Activated T-cell treated with anti-CD3 and anti-CD28 coated beads, Interleukin-2, amount 50 U/mL, for 4 hours (primary cell): ENCODE measurements around the gene EGR1. TPM values are rescaled to one million over a fixed set of nuclear protein-coding genes. Genes with fewer than 3 reads are reported as not detected.
"Not testable (repeated sequence)": the region's sequence is repeated elsewhere in the genome, so short reads cannot be mapped to it uniquely, and the experiment has no call there.

Experiments
- ATAC-seq, 2 donors: fragments of 200-7000 bp; cut with Tn5 transposase; one replicate each; pipeline ENCODE4 v1.10.0; 2021
- DNase-seq: peaks from one replicate; pipeline ENCODE4 v3.0.0-alpha.2; 2020
- H3K27me3 Mint-ChIP-seq: one replicate; pipeline ENCODE4 v1.8.0; 2021; ENCODE audit warnings: low read depth, mixed read lengths
- H3K36me3 Mint-ChIP-seq: one replicate; pipeline ENCODE4 v1.8.0; 2022; ENCODE audit warnings: mixed read lengths; ENCODE audit not compliant: insufficient read depth
- H3K4me1 Mint-ChIP-seq: one replicate; pipeline ENCODE4 v1.8.0; 2021; ENCODE audit warnings: low read depth, mixed read lengths
- H3K4me3 Mint-ChIP-seq: one replicate; pipeline ENCODE4 v1.8.0; 2021; ENCODE audit warnings: mild to moderate bottlenecking, moderate library complexity, mixed read lengths
- H3K9me3 Mint-ChIP-seq: one replicate; pipeline ENCODE4 v1.8.0; 2021; ENCODE audit warnings: mixed read lengths
- total RNA-seq, 3 donors: library from RNA; stranded (reverse); gene quantifications; one replicate each; pipeline ENCODE4 v1.2.1, GENCODE V29; 2021

EGR1 gene
- total RNA-seq, 3 donors from 2014 or later = 18.9 to 26.4 (median 20.0) TPM

DNA sequence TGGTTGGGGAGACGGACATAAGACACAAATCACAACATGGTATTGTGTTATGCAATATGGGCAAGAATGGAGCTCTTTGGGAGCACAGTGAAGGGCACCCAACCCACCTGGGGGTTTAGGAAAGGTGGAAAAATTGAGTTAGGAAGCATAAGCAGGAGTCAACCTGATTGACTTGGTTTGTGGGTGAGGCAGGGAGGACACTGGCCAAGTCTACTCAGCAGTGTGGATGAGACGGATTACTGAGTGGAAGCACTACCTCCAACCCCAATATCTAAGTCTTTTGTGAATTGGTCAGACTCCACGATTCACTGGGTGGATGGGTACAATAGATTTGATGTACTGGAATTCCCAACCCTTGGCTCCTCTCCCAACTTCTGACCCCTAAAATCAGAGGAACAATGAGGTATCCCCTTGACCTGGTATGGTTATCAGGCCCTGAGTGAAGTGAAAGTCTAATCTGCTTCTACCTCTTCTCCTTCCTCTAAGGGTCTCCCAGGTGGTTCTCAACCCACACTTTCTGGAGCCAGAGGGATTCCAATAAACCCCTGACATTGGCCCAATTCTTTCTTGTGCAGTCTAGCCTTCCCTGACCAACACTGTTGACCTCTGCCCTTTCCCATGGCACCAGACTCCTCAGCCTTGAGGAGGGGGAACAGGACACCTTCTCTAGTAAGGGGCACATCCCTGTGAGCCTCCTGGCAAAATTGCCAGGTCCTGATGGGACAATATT is 5.2 kb downstream of the EGR1 start:
- DNase-seq (no peak), ATAC-seq (no peak)
- Mint-ChIP-seq H3K9me3 (no peaks in the 10 kb centered on the region), H3K36me3 (peaks cover 21% of the 10 kb centered on the region), H3K27me3 (peaks cover 4% of the 10 kb centered on the region), H3K4me1 (peaks cover 23% of the 10 kb centered on the region), H3K4me3 (no peak overlapping the region)

GRCh38 chr5:138471052-138471361 is 5.7 kb downstream of the EGR1 start:
- Mint-ChIP-seq H3K36me3 (peaks cover 21% of the 10 kb centered on the region), H3K9me3 (no peaks in the 10 kb centered on the region), H3K4me1 (peaks cover 23% of the 10 kb centered on the region), H3K27me3 (peaks cover 4% of the 10 kb centered on the region), H3K4me3 (no peak overlapping the region)
- no peak for ATAC-seq
- no peak for DNase-seq

DNA sequence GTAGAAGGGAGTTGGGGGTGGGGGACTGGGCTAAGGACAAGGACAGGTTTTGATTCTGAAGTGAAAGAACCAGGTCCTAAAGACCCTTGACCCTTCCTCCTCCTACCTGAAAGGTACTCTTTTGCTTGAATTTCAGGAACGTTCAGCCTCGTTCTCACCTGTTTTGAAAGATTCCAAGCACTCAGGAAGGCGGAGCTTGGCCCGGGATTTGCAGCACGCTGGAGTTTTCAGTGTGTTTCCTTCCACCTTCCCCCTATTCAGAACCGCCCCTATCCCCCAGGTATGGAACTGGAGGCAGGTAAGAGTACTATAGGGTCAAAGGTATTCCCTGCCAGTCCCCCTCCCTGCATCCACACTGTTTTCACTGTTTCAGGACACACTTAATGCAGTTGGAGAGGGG is 7.1 kb downstream of the EGR1 start:
- ATAC-seq = no peak
- H3K9me3 Mint-ChIP-seq = no peaks in the 10 kb centered on the region

GRCh38 chr5:138473151-138473550 is 7.9 kb downstream of the EGR1 start:
- H3K36me3 Mint-ChIP-seq, ATAC-seq, H3K27me3 Mint-ChIP-seq, H3K9me3 Mint-ChIP-seq, H3K4me1 Mint-ChIP-seq, H3K4me3 Mint-ChIP-seq, DNase-seq: not testable (repeated sequence)

More for the DNA sequence above, 7.1 kb downstream of the EGR1 start:
- Mint-ChIP-seq H3K4me3 (no peak overlapping the region), H3K4me1 (peaks cover 13% of the 10 kb centered on the region), H3K27me3 (peaks cover 5% of the 10 kb centered on the region), H3K36me3 (peaks cover 12% of the 10 kb centered on the region)
- DNase-seq = no peak

DNA sequence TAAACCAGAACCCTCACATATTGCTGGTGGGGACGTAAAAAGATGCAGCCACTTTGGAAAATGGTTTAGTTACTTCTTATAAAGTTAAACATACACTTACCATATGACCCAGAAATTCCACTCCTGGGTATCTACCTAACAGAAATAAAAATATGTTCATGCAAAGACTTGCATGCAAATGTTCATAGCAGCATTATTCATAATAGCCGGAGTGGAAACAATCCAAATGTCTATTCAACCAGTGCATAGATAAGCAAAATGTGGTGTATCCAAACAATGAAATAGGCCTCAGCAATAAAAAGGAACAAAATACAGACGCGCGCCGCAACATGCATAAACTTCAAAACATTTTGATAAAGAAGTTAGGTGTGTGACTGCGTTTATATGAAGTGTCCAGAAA is 11.6 kb downstream of the EGR1 start:
- DNase-seq = no peak
- Mint-ChIP-seq H3K9me3 (no peaks in the 10 kb centered on the region), H3K4me1 (no peaks in the 10 kb centered on the region), H3K36me3 (no peaks in the 10 kb centered on the region), H3K27me3 (peaks cover 9% of the 10 kb centered on the region), H3K4me3 (no peak overlapping the region)
- no peak for ATAC-seq

GRCh38 chr5:138482638-138483037 is 17.4 kb downstream of the EGR1 start:
- Mint-ChIP-seq H3K27me3 (peaks cover 4% of the 10 kb centered on the region), H3K36me3 (no peaks in the 10 kb centered on the region), H3K4me1 (no peaks in the 10 kb centered on the region), H3K9me3 (no peaks in the 10 kb centered on the region), H3K4me3 (no peak overlapping the region)
- ATAC-seq = no peak
- DNase-seq = no peak

GRCh38 chr5:138488481-138488945 is 23.2 kb downstream of the EGR1 start:
- H3K4me3 Mint-ChIP-seq = no peak overlapping the region
- H3K27me3 Mint-ChIP-seq = peaks cover 16% of the 10 kb centered on the region
- H3K4me1 Mint-ChIP-seq = peaks cover 13% of the 10 kb centered on the region
- H3K36me3 Mint-ChIP-seq = no peaks in the 10 kb centered on the region
- H3K9me3 Mint-ChIP-seq = no peaks in the 10 kb centered on the region
- no peak for ATAC-seq
- DNase-seq = no peak

- ATAC-seq = no peak
- peaks cover 18% of the 10 kb centered on the region for H3K27me3 Mint-ChIP-seq
- peaks cover 13% of the 10 kb centered on the region for H3K4me1 Mint-ChIP-seq
- no peaks in the 10 kb centered on the region for H3K36me3 Mint-ChIP-seq
- no peak overlapping the region for H3K4me3 Mint-ChIP-seq
- no peak for DNase-seq
- H3K9me3 Mint-ChIP-seq = no peaks in the 10 kb centered on the region
Observed at GRCh38 chr5:138489683-138490061, 24.4 kb downstream of the EGR1 start.

DNA sequence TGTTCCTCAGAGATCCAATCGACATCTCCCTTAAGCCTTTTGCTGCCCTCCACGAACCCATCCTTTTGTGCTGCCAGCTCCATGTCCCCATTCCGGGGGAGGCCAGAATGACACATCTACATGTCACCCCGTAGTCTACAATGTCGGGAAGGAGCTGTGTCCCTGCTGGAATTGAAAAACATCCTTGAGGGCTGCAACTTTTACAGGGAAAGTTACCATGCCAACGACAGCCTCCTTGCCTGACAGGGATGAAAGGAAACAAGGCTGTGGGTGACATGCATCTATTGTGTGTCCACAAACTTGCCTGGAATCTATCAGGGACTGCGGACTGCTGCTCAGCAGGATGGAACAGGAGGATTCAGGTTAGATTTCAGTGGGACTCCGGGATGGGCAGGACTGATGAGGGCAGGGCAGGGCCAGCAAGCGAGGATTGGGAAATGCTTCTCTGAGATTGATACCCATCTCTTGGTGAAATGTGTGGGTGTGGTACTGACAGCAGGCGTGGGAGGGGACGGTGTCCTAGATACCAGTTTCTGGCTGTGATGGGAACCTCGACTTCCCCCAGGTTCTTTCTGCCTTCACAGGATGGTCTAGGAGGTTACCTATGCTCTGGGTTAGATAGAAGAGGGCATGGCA is 25.5 kb downstream of the EGR1 start:
- Mint-ChIP-seq H3K4me1 (peaks cover 13% of the 10 kb centered on the region), H3K4me3 (no peak overlapping the region), H3K9me3 (no peaks in the 10 kb centered on the region), H3K36me3 (no peaks in the 10 kb centered on the region), H3K27me3 (peaks cover 23% of the 10 kb centered on the region)
- ATAC-seq = no peak
- no peak for DNase-seq

DNA sequence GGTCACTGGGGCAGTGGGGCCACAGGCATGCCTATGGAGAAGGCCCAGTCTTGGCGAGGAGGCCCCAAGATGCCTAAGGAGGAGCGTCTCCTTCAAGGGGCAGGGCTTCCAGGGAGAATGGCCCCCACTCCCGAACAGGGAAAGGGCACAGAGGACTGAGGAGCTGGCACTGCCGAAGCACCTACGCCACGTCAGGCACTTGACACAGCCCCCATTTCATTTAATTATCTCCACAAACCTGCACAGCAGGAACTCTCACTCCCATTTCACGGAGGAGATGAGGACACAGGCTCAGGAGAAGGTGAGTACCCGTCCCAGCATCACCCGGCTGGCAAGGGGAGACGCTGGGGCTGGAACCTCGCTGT is 26.0 kb downstream of the EGR1 start:
- no peaks in the 10 kb centered on the region for H3K9me3 Mint-ChIP-seq
- ATAC-seq = no peak
- peaks cover 23% of the 10 kb centered on the region for H3K27me3 Mint-ChIP-seq
- no peak for DNase-seq
- no peaks in the 10 kb centered on the region for H3K36me3 Mint-ChIP-seq
- peaks cover 13% of the 10 kb centered on the region for H3K4me1 Mint-ChIP-seq
- H3K4me3 Mint-ChIP-seq = peak overlapping the region; percentile 31

DNA sequence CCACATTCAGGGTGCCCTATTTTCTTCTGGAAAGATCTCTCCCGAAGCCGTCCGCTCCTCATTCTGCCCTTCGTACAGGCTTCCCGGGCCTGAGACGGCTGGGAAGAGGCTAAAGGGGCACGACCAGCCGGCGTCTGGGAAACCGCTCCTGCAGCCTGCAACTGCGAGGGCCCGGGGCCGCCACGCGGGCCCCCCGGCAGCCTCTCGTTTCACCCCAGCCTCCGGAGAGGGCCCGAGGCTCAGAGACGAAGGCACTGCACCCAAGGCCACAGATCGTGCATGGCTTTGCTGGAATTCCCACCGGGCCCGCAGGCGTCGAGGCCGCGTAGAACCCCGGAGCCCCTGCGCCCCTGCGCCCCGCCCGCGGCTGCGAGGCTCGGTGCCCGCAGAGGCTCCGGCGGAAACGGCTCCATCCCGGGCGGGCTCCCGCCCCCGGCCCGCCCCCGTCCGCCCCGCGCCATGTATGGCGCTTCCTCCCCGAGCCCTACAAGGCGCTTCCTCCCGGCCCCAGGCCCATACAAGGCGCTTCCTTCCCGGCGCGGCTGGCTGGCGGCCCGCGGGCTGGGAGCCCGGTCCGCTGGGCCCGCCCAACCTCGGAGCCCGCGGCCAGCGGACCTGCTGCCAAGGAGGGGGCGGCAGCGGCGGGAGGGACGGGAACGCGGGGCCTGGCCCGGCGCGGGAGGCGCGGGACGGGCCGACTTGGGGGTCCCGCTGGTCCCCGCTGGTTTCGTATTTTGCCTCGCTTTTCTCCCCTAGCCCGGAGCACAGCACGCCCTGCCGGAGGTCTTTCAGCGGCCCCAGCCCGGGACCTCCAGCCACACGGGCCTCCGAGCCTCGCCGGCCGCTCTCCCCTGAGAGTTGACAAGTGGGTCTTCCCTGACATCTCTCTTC is 26.6 kb downstream of the EGR1 start:
- DNase-seq (peak; percentile 78), ATAC-seq (peak; percentile 99)
- H3K4me3 Mint-ChIP-seq = peak overlapping the region; percentile 81
- no peaks in the 10 kb centered on the region for H3K9me3 Mint-ChIP-seq
- H3K36me3 Mint-ChIP-seq = no peaks in the 10 kb centered on the region
- H3K27me3 Mint-ChIP-seq = peaks cover 23% of the 10 kb centered on the region
- H3K4me1 Mint-ChIP-seq = peaks cover 13% of the 10 kb centered on the region

GRCh38 chr5:138492560-138493045 is 27.3 kb downstream of the EGR1 start:
- Mint-ChIP-seq H3K36me3 (no peaks in the 10 kb centered on the region), H3K4me1 (peaks cover 13% of the 10 kb centered on the region), H3K4me3 (peak overlapping the region; percentile 81), H3K9me3 (no peaks in the 10 kb centered on the region), H3K27me3 (peaks cover 23% of the 10 kb centered on the region)
- no peak for ATAC-seq
- no peak for DNase-seq

DNA sequence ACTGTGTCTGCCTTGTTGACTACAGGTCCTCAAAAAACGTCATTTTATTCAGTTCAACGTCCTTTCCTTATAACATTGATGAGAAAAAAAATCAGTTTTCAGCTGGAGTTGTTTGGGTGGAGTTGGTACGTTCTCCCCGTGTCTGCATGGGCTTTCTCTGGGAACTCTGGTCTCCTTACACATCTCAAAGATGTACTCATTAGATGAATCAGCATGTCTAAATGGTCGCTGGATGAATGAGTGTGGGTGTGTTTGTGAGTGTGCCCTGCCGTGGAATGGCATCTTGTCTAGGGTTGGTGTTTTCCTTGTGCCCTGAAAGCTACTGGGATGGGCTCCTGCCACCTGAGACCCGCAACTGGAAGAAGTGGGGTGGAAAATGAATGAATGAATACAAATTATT is 30.1 kb downstream of the EGR1 start:
- peaks cover 17% of the 10 kb centered on the region for H3K27me3 Mint-ChIP-seq
- no peaks in the 10 kb centered on the region for H3K36me3 Mint-ChIP-seq
- H3K4me1 Mint-ChIP-seq = peaks cover 13% of the 10 kb centered on the region
- H3K4me3 Mint-ChIP-seq = no peak overlapping the region
- no peak for DNase-seq
- H3K9me3 Mint-ChIP-seq = no peaks in the 10 kb centered on the region
- no peak for ATAC-seq

- Mint-ChIP-seq H3K9me3 (no peaks in the 10 kb centered on the region), H3K27me3 (peaks cover 7% of the 10 kb centered on the region), H3K36me3 (no peaks in the 10 kb centered on the region), H3K4me3 (no peak overlapping the region), H3K4me1 (no peaks in the 10 kb centered on the region)
- no peak for ATAC-seq
- DNase-seq = no peak
Observed at GRCh38 chr5:138498376-138498775, 33.1 kb downstream of the EGR1 start.
